Effector memory CD8-positive, alpha-beta T cell (primary cell): Measurements from ENCODE around the gene GPR107.
A peak's percentile ranks its signal among the peaks of the same experiment; 100 is the strongest.

Source experiments
- ATAC-seq: fragments of 150-1000 bp; cut with Tn5 transposase; replicated peaks from 2 replicates; pipeline ENCODE4 v1.10.0; 2021; ENCODE audit warnings: mild to moderate bottlenecking, moderate library complexity
- DNase-seq, 3 experiments: peaks; one replicate each; pipeline ENCODE4 v3.0.0; 2021
- H3K27ac Mint-ChIP-seq, 2 donors: one replicate each; pipeline ENCODE4 v1.8.0; 2022; ENCODE audit warnings: mild to moderate bottlenecking in 2 of 2, mixed read lengths in 2 of 2, moderate library complexity in 2 of 2
- H3K27me3 Mint-ChIP-seq, 2 donors: one replicate each; pipeline ENCODE4 v1.8.0; 2022; ENCODE audit warnings: mixed read lengths in 2 of 2
- H3K36me3 Mint-ChIP-seq: one replicate; pipeline ENCODE4 v1.8.0; 2022; ENCODE audit warnings: mild to moderate bottlenecking, moderate library complexity, mixed read lengths; ENCODE audit not compliant: insufficient read depth
- H3K4me1 Mint-ChIP-seq, 2 donors: one replicate each; pipeline ENCODE4 v1.8.0; 2022; ENCODE audit warnings: low read depth in 2 of 2, mixed read lengths in 2 of 2
- H3K4me3 Mint-ChIP-seq, 2 donors: one replicate each; pipeline ENCODE4 v1.8.0; 2022; ENCODE audit warnings: mild to moderate bottlenecking in 2 of 2, mixed read lengths in 2 of 2, moderate library complexity in 2 of 2
- H3K9me3 Mint-ChIP-seq, 2 donors: one replicate each; pipeline ENCODE4 v1.8.0; 2022; ENCODE audit warnings: mixed read lengths in 2 of 2

The GPR107 gene

GRCh38 chr9:130053109-130053503, 600 bp upstream of the GPR107 start:
- Mint-ChIP-seq H3K27me3 (no peaks in the 10 kb centered on the region), H3K4me1 (peaks cover 5 to 15% of the 10 kb centered on the region in 2 donors), H3K4me3 (peak overlapping the region; percentile 88 to 91), H3K36me3 (peaks cover 11% of the 10 kb centered on the region), H3K9me3 (no peaks in the 10 kb centered on the region), H3K27ac (peak overlapping the region; percentile 92 to 93)
- no peak for ATAC-seq
- DNase-seq: no peak

GRCh38 chr9:130054325-130054786, 650 bp downstream of the GPR107 start:
- Mint-ChIP-seq H3K4me1 (peaks cover 5 to 17% of the 10 kb centered on the region in 2 donors), H3K36me3 (peaks cover 18% of the 10 kb centered on the region), H3K27ac (peak overlapping the region; percentile 92 to 93), H3K4me3 (peak overlapping the region; percentile 88 to 91), H3K9me3 (no peaks in the 10 kb centered on the region), H3K27me3 (no peaks in the 10 kb centered on the region)
- DNase-seq (no peak), ATAC-seq (no peak)

GRCh38 chr9:130054820-130055219, 1.1 kb downstream of the GPR107 start:
- Mint-ChIP-seq H3K36me3 (peaks cover 21% of the 10 kb centered on the region), H3K9me3 (no peaks in the 10 kb centered on the region), H3K4me1 (peaks cover 5 to 17% of the 10 kb centered on the region in 2 donors), H3K27me3 (no peaks in the 10 kb centered on the region), H3K27ac (peak overlapping the region; percentile 92 to 93), H3K4me3 (peak overlapping the region; percentile 88 to 91)
- DNase-seq: no peak
- no peak for ATAC-seq

GRCh38 chr9:130058154-130058553, 4.4 kb downstream of the GPR107 start:
- H3K9me3 Mint-ChIP-seq: no peaks in the 10 kb centered on the region
- peaks cover 19 to 20% of the 10 kb centered on the region in 2 donors for H3K4me1 Mint-ChIP-seq
- no peak overlapping the region for H3K27ac Mint-ChIP-seq
- H3K36me3 Mint-ChIP-seq: peaks cover 29% of the 10 kb centered on the region
- H3K27me3 Mint-ChIP-seq: no peaks in the 10 kb centered on the region
- ATAC-seq: no peak
- no peak for DNase-seq
- no peak overlapping the region for H3K4me3 Mint-ChIP-seq

- H3K4me3 Mint-ChIP-seq: no peak overlapping the region
- DNase-seq (no peak), ATAC-seq (no peak)
- H3K36me3 Mint-ChIP-seq: peaks cover 29% of the 10 kb centered on the region
- H3K27me3 Mint-ChIP-seq: no peaks in the 10 kb centered on the region
- no peak overlapping the region for H3K27ac Mint-ChIP-seq
- no peaks in the 10 kb centered on the region for H3K9me3 Mint-ChIP-seq
- H3K4me1 Mint-ChIP-seq: peaks cover 17 to 20% of the 10 kb centered on the region in 2 donors
These were observed 5.2 kb downstream of the GPR107 start for GRCh38 chr9:130058887-130059286.

GRCh38 chr9:130060296-130060695, 6.6 kb downstream of the GPR107 start:
- no peak overlapping the region for H3K27ac Mint-ChIP-seq
- DNase-seq: no peak
- no peak overlapping the region for H3K4me3 Mint-ChIP-seq
- no peaks in the 10 kb centered on the region for H3K9me3 Mint-ChIP-seq
- peaks cover 20 to 24% of the 10 kb centered on the region in 2 donors for H3K4me1 Mint-ChIP-seq
- no peak for ATAC-seq
- peaks cover 28% of the 10 kb centered on the region for H3K36me3 Mint-ChIP-seq
- H3K27me3 Mint-ChIP-seq: no peaks in the 10 kb centered on the region

- no peaks in the 10 kb centered on the region for H3K9me3 Mint-ChIP-seq
- DNase-seq (no peak), ATAC-seq (no peak)
- H3K27me3 Mint-ChIP-seq: no peaks in the 10 kb centered on the region
- peaks cover 23 to 33% of the 10 kb centered on the region in 2 donors for H3K4me1 Mint-ChIP-seq
- H3K27ac Mint-ChIP-seq: peak overlapping the region in 1 of 2 donors; percentile 79
- peaks cover 26% of the 10 kb centered on the region for H3K36me3 Mint-ChIP-seq
- no peak overlapping the region for H3K4me3 Mint-ChIP-seq
These were observed 9.0 kb downstream of the GPR107 start for GRCh38 chr9:130062750-130063149.

- Mint-ChIP-seq H3K27ac (peak overlapping the region in 1 of 2 donors; percentile 65), H3K4me3 (no peak overlapping the region), H3K27me3 (no peaks in the 10 kb centered on the region), H3K4me1 (peaks cover 23 to 29% of the 10 kb centered on the region in 2 donors), H3K36me3 (peaks cover 18% of the 10 kb centered on the region), H3K9me3 (no peaks in the 10 kb centered on the region)
- DNase-seq (no peak), ATAC-seq (no peak)
These were observed 10.9 kb downstream of the GPR107 start for GRCh38 chr9:130064621-130065020.

- Mint-ChIP-seq H3K27ac (peak overlapping the region in 1 of 2 donors; percentile 13), H3K9me3 (no peaks in the 10 kb centered on the region), H3K36me3 (peaks cover 13% of the 10 kb centered on the region), H3K27me3 (no peaks in the 10 kb centered on the region), H3K4me1 (peaks cover 9 to 21% of the 10 kb centered on the region in 2 donors), H3K4me3 (no peak overlapping the region)
- ATAC-seq (no peak), DNase-seq (no peak)
These were observed 15.3 kb downstream of the GPR107 start for GRCh38 chr9:130069048-130069447.

- peaks cover 25% of the 10 kb centered on the region for H3K36me3 Mint-ChIP-seq
- H3K9me3 Mint-ChIP-seq: no peaks in the 10 kb centered on the region
- H3K27ac Mint-ChIP-seq: peak overlapping the region in 1 of 2 donors; percentile 51
- H3K4me3 Mint-ChIP-seq: no peak overlapping the region
- H3K4me1 Mint-ChIP-seq: peaks cover 7 to 9% of the 10 kb centered on the region in 2 donors
- ATAC-seq: peak; percentile 22
- H3K27me3 Mint-ChIP-seq: no peaks in the 10 kb centered on the region
- DNase-seq: no peak
These were observed 19.0 kb downstream of the GPR107 start for GRCh38 chr9:130072515-130073235.

- H3K27ac Mint-ChIP-seq: peak overlapping the region in 1 of 2 donors; percentile 51
- no peak for ATAC-seq
- no peaks in the 10 kb centered on the region for H3K9me3 Mint-ChIP-seq
- H3K27me3 Mint-ChIP-seq: no peaks in the 10 kb centered on the region
- no peak overlapping the region for H3K4me3 Mint-ChIP-seq
- peaks cover 32% of the 10 kb centered on the region for H3K36me3 Mint-ChIP-seq
- no peak for DNase-seq
- H3K4me1 Mint-ChIP-seq: peaks cover 7 to 9% of the 10 kb centered on the region in 2 donors
These were observed 19.7 kb downstream of the GPR107 start for GRCh38 chr9:130073373-130073772.

- H3K27ac Mint-ChIP-seq: peak overlapping the region in 1 of 2 donors; percentile 15
- ATAC-seq (no peak), DNase-seq (no peak)
- H3K4me1 Mint-ChIP-seq: peaks cover 4% of the 10 kb centered on the region in 2 donors
- H3K4me3 Mint-ChIP-seq: no peak overlapping the region
- H3K9me3 Mint-ChIP-seq: no peaks in the 10 kb centered on the region
- no peaks in the 10 kb centered on the region for H3K27me3 Mint-ChIP-seq
- H3K36me3 Mint-ChIP-seq: peaks cover 63% of the 10 kb centered on the region
These were observed 24.8 kb downstream of the GPR107 start for GRCh38 chr9:130078547-130078946.

GRCh38 chr9:130084337-130084736, 30.6 kb downstream of the GPR107 start:
- H3K27ac Mint-ChIP-seq: peak overlapping the region in 1 of 2 donors; percentile 62
- no peak overlapping the region for H3K4me3 Mint-ChIP-seq
- DNase-seq (no peak), ATAC-seq (no peak)
- no peaks in the 10 kb centered on the region for H3K9me3 Mint-ChIP-seq
- peaks cover 50% of the 10 kb centered on the region for H3K36me3 Mint-ChIP-seq
- H3K27me3 Mint-ChIP-seq: no peaks in the 10 kb centered on the region
- H3K4me1 Mint-ChIP-seq: peaks cover 0 to 2% of the 10 kb centered on the region in 2 donors

- no peak for ATAC-seq
- H3K36me3 Mint-ChIP-seq: peaks cover 48% of the 10 kb centered on the region
- H3K9me3 Mint-ChIP-seq: no peaks in the 10 kb centered on the region
These were observed 34.3 kb downstream of the GPR107 start for GRCh38 chr9:130088051-130088450.

More at GRCh38 chr9:130088051-130088450, 34.3 kb downstream of the GPR107 start:
- Mint-ChIP-seq H3K27me3 (no peaks in the 10 kb centered on the region), H3K4me3 (no peak overlapping the region), H3K27ac (no peak overlapping the region), H3K4me1 (no peaks in the 10 kb centered on the region)
- no peak for DNase-seq
